SJCRH30 (cell line): ENCODE data around the gene SMIM23. TPM values are rescaled to one million over a fixed set of nuclear protein-coding genes. Genes with fewer than 3 reads are reported as not detected.
"Not testable (repeated sequence)": the region's sequence is repeated elsewhere in the genome, so short reads cannot be mapped to it uniquely, and the experiment has no call there.

ENCODE experiments used
- DNase-seq, 2 experiments: peaks; one replicate each; pipeline ENCODE4 v3.0.0-alpha.2; 2015 to 2020
- H3K27ac ChIP-seq: fragments of 250-450 bp; sonication (Bioruptor Pico); 2 replicates; pipeline ENCODE4 v1.5.1; 2020; ENCODE audit warnings: mild to moderate bottlenecking, moderate library complexity
- H3K27me3 ChIP-seq: fragments of 250-450 bp; sonication (Bioruptor Pico); 2 replicates; pipeline ENCODE4 v1.5.1; 2020; ENCODE audit warnings: mild to moderate bottlenecking, moderate library complexity
- H3K36me3 ChIP-seq: fragments of 250-450 bp; sonication (Bioruptor Pico); 2 replicates; pipeline ENCODE4 v1.5.1; 2020; ENCODE audit warnings: mild to moderate bottlenecking, moderate library complexity
- H3K4me1 ChIP-seq: fragments of 250-450 bp; sonication (Bioruptor Pico); 2 replicates; pipeline ENCODE4 v1.5.1; 2020; ENCODE audit warnings: mild to moderate bottlenecking, moderate library complexity
- H3K4me3 ChIP-seq: fragments of 250-450 bp; sonication (Bioruptor Pico); 2 replicates; pipeline ENCODE4 v1.5.1; 2020; ENCODE audit warnings: mild to moderate bottlenecking, moderate library complexity
- H3K9me3 ChIP-seq: fragments of 250-450 bp; sonication (Bioruptor Pico); replicated peaks from 2 replicates; pipeline ENCODE4 v1.5.1; 2020; ENCODE audit warnings: mild to moderate bottlenecking, moderate library complexity
- total RNA-seq: library from RNA; depleted of rRNA; stranded (reverse); fragments of >200 nt; shearing (Covaris generic); gene quantifications from 2 replicates; pipeline ENCODE4 v1.2.3, GENCODE V29; 2014

SMIM23 gene
- total RNA-seq, 1 experiment from 2014 or later: not detected

GRCh38 chr5:171759777-171760176 lies 25.8 kb upstream of the SMIM23 start:
- Histone ChIP-seq H3K36me3 (no peaks in the 10 kb centered on the region), H3K4me1 (no peaks in the 10 kb centered on the region), H3K9me3 (no peaks in the 10 kb centered on the region; the same call in 1 of the 2 replicates), H3K4me3 (no peak overlapping the region), H3K27ac (no peak overlapping the region), H3K27me3 (peaks cover 6% of the 10 kb centered on the region; the same call in 1 of the 2 replicates)
- DNase-seq: no peak

GRCh38 chr5:171762021-171762608 lies 23.5 kb upstream of the SMIM23 start:
- Histone ChIP-seq H3K4me1 (no peaks in the 10 kb centered on the region), H3K27ac (no peak overlapping the region), H3K36me3 (no peaks in the 10 kb centered on the region), H3K4me3 (no peak overlapping the region), H3K27me3 (peaks cover 6% of the 10 kb centered on the region; the same call in 1 of the 2 replicates), H3K9me3 (no peaks in the 10 kb centered on the region; the same call in 1 of the 2 replicates)
- DNase-seq: no peak

- Histone ChIP-seq H3K27me3 (peaks cover 6% of the 10 kb centered on the region; the same call in 1 of the 2 replicates), H3K4me1 (no peaks in the 10 kb centered on the region), H3K27ac (no peak overlapping the region), H3K9me3 (no peaks in the 10 kb centered on the region), H3K36me3 (no peaks in the 10 kb centered on the region), H3K4me3 (no peak overlapping the region)
- DNase-seq: no peak
These were observed 22.7 kb upstream of the SMIM23 start for GRCh38 chr5:171762903-171763302.

GRCh38 chr5:171764265-171764664 lies 21.4 kb upstream of the SMIM23 start:
- no peak overlapping the region for H3K4me3 ChIP-seq
- H3K27me3 ChIP-seq: peaks cover 6% of the 10 kb centered on the region; the same call in 1 of the 2 replicates
- no peaks in the 10 kb centered on the region for H3K9me3 ChIP-seq
- H3K4me1 ChIP-seq: no peaks in the 10 kb centered on the region
- no peak for DNase-seq
- no peak overlapping the region for H3K27ac ChIP-seq
- no peaks in the 10 kb centered on the region for H3K36me3 ChIP-seq

- H3K27ac ChIP-seq: no peak overlapping the region
- no peaks in the 10 kb centered on the region for H3K36me3 ChIP-seq
- DNase-seq: no peak
- no peaks in the 10 kb centered on the region for H3K9me3 ChIP-seq
- H3K4me1 ChIP-seq: no peaks in the 10 kb centered on the region
- peaks cover 6% of the 10 kb centered on the region; the same call in 1 of the 2 replicates for H3K27me3 ChIP-seq
- H3K4me3 ChIP-seq: no peak overlapping the region
These were observed 18.7 kb upstream of the SMIM23 start for GRCh38 chr5:171766875-171767274.

GRCh38 chr5:171770153-171770552 lies 15.5 kb upstream of the SMIM23 start:
- H3K4me1 ChIP-seq: no peaks in the 10 kb centered on the region
- no peaks in the 10 kb centered on the region for H3K36me3 ChIP-seq
- no peak for DNase-seq
- no peaks in the 10 kb centered on the region for H3K9me3 ChIP-seq
- H3K27ac ChIP-seq: no peak overlapping the region
- no peak overlapping the region for H3K4me3 ChIP-seq
- no peaks in the 10 kb centered on the region for H3K27me3 ChIP-seq

GRCh38 chr5:171771856-171772255 lies 13.8 kb upstream of the SMIM23 start:
- DNase-seq: no peak
- Histone ChIP-seq H3K36me3 (no peaks in the 10 kb centered on the region), H3K4me3 (no peak overlapping the region), H3K9me3 (no peaks in the 10 kb centered on the region), H3K27ac (no peak overlapping the region), H3K27me3 (no peaks in the 10 kb centered on the region), H3K4me1 (no peaks in the 10 kb centered on the region)

- H3K27ac ChIP-seq: no peak overlapping the region
- no peaks in the 10 kb centered on the region for H3K9me3 ChIP-seq
- H3K4me3 ChIP-seq: no peak overlapping the region
- H3K36me3 ChIP-seq: no peaks in the 10 kb centered on the region
- no peak for DNase-seq
- no peaks in the 10 kb centered on the region for H3K27me3 ChIP-seq
- H3K4me1 ChIP-seq: no peaks in the 10 kb centered on the region
These were observed 12.5 kb upstream of the SMIM23 start for GRCh38 chr5:171773106-171773505.

GRCh38 chr5:171774418-171774817 lies 11.2 kb upstream of the SMIM23 start:
- no peaks in the 10 kb centered on the region for H3K4me1 ChIP-seq
- H3K4me3 ChIP-seq: no peak overlapping the region
- no peaks in the 10 kb centered on the region for H3K27me3 ChIP-seq
- H3K9me3 ChIP-seq: no peaks in the 10 kb centered on the region
- no peak for DNase-seq
- H3K36me3 ChIP-seq: no peaks in the 10 kb centered on the region
- H3K27ac ChIP-seq: no peak overlapping the region

GRCh38 chr5:171776213-171776612 lies 9.4 kb upstream of the SMIM23 start:
- Histone ChIP-seq H3K36me3 (no peaks in the 10 kb centered on the region), H3K27me3 (no peaks in the 10 kb centered on the region), H3K4me3 (no peak overlapping the region), H3K4me1 (no peaks in the 10 kb centered on the region), H3K9me3 (no peaks in the 10 kb centered on the region), H3K27ac (no peak overlapping the region)
- DNase-seq: no peak

- no peak for DNase-seq
- no peaks in the 10 kb centered on the region for H3K36me3 ChIP-seq
- H3K27ac ChIP-seq: no peak overlapping the region
- no peaks in the 10 kb centered on the region for H3K4me1 ChIP-seq
- H3K4me3 ChIP-seq: no peak overlapping the region
- no peaks in the 10 kb centered on the region for H3K9me3 ChIP-seq
- H3K27me3 ChIP-seq: no peaks in the 10 kb centered on the region
These were observed 8.6 kb upstream of the SMIM23 start for GRCh38 chr5:171776770-171777759.

GRCh38 chr5:171781744-171782143 lies 3.9 kb upstream of the SMIM23 start:
- H3K9me3 ChIP-seq, H3K27ac ChIP-seq, H3K36me3 ChIP-seq, H3K27me3 ChIP-seq, DNase-seq, H3K4me3 ChIP-seq, H3K4me1 ChIP-seq: not testable (repeated sequence)

- Histone ChIP-seq H3K27me3 (no peaks in the 10 kb centered on the region), H3K36me3 (no peaks in the 10 kb centered on the region), H3K27ac (no peak overlapping the region)
These were observed 3.2 kb upstream of the SMIM23 start for GRCh38 chr5:171782332-171782966.

GRCh38 chr5:171783051-171783450 lies 2.6 kb upstream of the SMIM23 start:
- no peaks in the 10 kb centered on the region for H3K9me3 ChIP-seq

More at GRCh38 chr5:171782332-171782966, 3.2 kb upstream of the SMIM23 start:
- DNase-seq: no peak
- Histone ChIP-seq H3K9me3 (no peaks in the 10 kb centered on the region), H3K4me3 (no peak overlapping the region), H3K4me1 (no peaks in the 10 kb centered on the region)

GRCh38 chr5:171789353-171789752 lies 3.7 kb downstream of the SMIM23 start:
- H3K27ac ChIP-seq: no peak overlapping the region
- H3K27me3 ChIP-seq: no peaks in the 10 kb centered on the region
- no peaks in the 10 kb centered on the region for H3K36me3 ChIP-seq
- DNase-seq: no peak
- H3K9me3 ChIP-seq: no peaks in the 10 kb centered on the region
- H3K4me1 ChIP-seq: no peaks in the 10 kb centered on the region
- H3K4me3 ChIP-seq: no peak overlapping the region

More at GRCh38 chr5:171783051-171783450, 2.6 kb upstream of the SMIM23 start:
- DNase-seq: no peak
- no peak overlapping the region for H3K4me3 ChIP-seq
- H3K27me3 ChIP-seq: no peaks in the 10 kb centered on the region
- H3K27ac ChIP-seq: no peak overlapping the region
- no peaks in the 10 kb centered on the region for H3K4me1 ChIP-seq
- no peaks in the 10 kb centered on the region for H3K36me3 ChIP-seq
